Epithelial cell of esophagus (primary cell): ENCODE measurements around the gene NRXN3.

Source experiments
- DNase-seq: peaks from one replicate; pipeline ENCODE4 v3.0.0; 2010; ENCODE audit warnings: low read depth
- H3K4me3 ChIP-seq: 2 replicates; pipeline ENCODE4 v1.5.1; 2011; ENCODE audit warnings: mild to moderate bottlenecking, low read length, control low read depth
- TF ChIP-seq, protein P1 (sequence below): IDR thresholded peaks from 2 replicates; pipeline ENCODE4 v1.5.1; 2011; ENCODE audit warnings: low read depth, mild to moderate bottlenecking, low read length, control low read depth, inconsistent platforms; ENCODE audit not compliant: insufficient read depth; ENCODE audit errors: missing control alignments

Gene NRXN3

DNA sequence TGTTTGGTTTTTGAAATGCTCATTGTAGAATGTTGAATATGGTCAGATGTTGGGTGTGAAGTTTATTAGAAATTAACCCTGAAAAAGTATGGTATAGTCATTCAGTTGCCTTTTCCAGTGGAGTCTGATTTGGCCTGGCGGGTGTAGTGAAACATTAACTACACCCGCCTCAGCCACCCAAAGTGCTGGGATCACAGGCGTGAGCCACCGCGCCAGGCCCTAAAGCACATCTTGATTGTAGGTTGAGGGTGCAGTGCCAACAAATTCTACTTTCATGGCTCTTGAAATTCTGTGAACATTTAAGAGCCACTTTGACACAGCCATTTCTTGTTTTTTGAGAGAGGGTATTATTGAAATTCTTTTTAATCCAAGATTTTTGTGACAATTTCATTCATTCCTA, 1416.2 kb downstream of the NRXN3 start:
- no peak overlapping the region for H3K4me3 ChIP-seq
- DNase-seq = no peak
- TF ChIP-seq, protein P1, sequence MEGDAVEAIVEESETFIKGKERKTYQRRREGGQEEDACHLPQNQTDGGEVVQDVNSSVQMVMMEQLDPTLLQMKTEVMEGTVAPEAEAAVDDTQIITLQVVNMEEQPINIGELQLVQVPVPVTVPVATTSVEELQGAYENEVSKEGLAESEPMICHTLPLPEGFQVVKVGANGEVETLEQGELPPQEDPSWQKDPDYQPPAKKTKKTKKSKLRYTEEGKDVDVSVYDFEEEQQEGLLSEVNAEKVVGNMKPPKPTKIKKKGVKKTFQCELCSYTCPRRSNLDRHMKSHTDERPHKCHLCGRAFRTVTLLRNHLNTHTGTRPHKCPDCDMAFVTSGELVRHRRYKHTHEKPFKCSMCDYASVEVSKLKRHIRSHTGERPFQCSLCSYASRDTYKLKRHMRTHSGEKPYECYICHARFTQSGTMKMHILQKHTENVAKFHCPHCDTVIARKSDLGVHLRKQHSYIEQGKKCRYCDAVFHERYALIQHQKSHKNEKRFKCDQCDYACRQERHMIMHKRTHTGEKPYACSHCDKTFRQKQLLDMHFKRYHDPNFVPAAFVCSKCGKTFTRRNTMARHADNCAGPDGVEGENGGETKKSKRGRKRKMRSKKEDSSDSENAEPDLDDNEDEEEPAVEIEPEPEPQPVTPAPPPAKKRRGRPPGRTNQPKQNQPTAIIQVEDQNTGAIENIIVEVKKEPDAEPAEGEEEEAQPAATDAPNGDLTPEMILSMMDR = no peak

DNA sequence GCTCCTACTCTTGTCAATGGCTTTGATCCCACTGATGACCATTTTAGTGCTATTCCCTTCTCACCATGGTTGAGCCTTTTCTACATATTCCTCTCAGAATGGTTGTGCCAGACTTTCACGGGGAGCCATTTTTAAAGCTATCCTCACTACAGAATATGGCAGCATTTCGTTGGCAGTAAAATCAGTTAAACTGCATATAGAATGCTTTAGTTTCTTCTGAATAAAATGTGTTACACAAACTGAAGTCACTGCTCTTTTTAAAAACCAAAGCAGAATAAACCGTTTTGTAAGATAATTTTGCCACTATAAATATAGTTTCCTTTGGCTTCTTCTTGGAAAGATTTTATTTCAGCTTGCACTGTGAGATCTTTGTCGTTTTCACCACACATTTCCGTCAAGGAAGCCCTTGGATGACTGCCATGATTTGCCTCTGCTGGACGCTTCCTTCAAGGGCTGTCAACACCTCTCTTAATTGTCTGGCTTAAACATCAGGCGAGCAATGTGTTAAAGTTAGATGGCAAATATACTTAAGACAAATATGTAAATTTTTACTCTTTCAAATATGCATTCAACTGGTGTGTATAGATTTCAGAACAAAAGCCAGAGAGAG, 1416.9 kb downstream of the NRXN3 start:
- DNase-seq = peak; percentile 22
- TF ChIP-seq, protein P1 = peak; percentile 22
- no peak overlapping the region for H3K4me3 ChIP-seq

DNA sequence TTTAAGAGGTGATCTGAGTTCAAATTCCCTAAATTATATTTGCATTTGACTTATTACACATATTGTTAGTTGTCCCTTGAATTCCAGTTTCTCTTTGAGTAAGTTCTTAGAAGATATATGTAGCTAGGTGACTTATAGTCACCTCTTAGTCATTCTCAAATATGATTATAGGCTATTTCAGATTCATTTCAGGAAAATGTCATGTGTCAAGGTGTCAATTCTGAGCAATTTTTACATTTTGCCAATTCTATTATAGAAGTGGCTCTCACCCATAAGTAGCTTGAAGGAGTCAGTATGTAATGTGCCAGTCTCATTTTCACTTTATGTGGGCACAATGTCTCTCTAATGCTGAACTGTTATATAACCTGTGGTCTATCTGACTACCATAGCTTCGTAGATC, 1417.7 kb downstream of the NRXN3 start:
- TF ChIP-seq, protein P1 = no peak
- no peak for DNase-seq
- H3K4me3 ChIP-seq = no peak overlapping the region

DNA sequence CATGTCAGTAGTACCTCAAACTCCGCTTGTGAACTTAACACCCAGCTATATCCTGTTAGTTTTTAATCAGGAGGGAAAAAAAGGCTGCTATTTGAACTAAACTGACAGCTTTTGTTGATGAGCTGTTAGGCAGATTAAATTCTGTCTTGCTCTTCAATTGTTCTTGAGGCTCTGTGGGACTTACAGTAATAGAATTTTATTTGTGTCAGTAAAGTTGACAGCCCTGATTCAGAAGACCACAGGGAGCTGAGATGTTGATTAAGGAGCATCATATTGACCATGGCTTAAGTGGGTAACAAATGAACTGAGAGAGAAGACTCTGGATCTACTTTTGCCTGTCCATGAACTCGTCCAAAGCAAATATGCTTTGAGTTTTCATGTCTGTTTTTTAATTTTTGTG, 1418.2 kb downstream of the NRXN3 start:
- DNase-seq = no peak
- no peak overlapping the region for H3K4me3 ChIP-seq
- TF ChIP-seq, protein P1 = no peak

DNA sequence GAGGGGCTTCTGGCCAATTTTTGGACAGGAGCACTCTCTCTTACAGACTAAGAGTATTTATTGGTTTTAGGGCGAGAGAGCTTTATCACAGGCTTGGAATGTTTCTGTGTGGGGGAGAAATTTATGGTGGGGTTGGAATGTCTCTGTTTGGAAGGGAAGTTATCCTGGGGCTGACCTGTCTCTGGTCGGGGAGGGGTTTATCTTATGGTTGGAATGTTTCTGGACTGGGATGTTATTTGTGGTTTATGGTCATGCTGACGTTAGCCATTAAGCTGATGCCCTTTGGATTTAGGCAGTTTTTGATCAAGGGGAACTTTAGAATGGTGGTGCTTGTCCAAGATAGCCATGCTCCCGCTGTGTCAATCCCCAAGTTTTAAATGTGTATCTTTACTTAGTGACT, 1426.4 kb downstream of the NRXN3 start:
- no peak overlapping the region for H3K4me3 ChIP-seq
- no peak for DNase-seq

DNA sequence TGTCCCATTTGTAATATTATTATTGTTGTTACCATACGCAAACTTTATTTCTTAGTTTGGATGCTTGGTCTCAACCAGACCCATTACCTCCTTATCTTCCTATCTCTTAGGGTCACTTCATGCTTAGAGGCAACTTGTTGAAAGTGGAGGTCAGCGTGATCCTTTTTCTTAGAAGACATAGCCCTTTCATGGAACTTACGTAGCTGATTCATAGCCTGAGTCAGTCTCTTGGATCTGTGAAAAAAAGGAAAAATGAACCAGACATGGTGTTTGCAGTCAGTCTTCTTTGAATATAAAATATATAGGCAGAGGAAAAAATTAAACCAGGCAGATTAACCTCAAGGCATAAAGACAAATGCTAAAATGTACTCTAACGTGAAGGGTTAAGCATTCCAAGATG, 1427.4 kb downstream of the NRXN3 start:
- DNase-seq = no peak
- H3K4me3 ChIP-seq = no peak overlapping the region
- TF ChIP-seq, protein P1 = no peak

More for the DNA sequence above, 1426.4 kb downstream of the NRXN3 start:
- TF ChIP-seq, protein P1 = no peak

DNA sequence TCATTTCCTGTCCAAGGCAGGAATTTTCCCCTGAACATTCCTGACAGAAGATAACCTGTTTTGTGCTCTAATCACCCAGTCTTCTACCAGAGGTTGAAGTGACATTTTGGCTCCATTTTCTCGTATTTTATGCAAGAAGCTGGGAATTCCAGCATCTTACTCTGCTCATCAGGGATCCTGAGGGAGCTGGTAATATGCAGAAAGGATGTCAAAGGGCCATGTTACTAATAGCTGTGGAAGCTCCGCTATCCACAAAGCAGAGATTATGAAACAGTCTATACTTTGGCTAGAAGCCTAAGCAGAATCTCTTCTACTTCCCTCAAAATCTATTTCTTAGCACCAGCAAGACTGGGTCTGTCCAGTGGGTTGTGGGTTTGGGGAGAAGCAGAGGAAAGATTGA, 1428.2 kb downstream of the NRXN3 start:
- TF ChIP-seq, protein P1 = no peak
- H3K4me3 ChIP-seq = no peak overlapping the region
- no peak for DNase-seq
